NCI-H345 treated with DMSO at 0.1 percent for 48 hours (cell line): ENCODE measurements around the gene LCN1.

ENCODE experiments used
- DNase-seq: peaks from one replicate; lab custom pipeline; 2025; ENCODE audit not compliant: unreplicated experiment; lab: John Stamatoyannopoulos, UW

Gene LCN1

GRCh38 chr9:135565636-135566035 is 44.4 kb downstream of the LCN1 start:
- DNase-seq: no peak

DNA sequence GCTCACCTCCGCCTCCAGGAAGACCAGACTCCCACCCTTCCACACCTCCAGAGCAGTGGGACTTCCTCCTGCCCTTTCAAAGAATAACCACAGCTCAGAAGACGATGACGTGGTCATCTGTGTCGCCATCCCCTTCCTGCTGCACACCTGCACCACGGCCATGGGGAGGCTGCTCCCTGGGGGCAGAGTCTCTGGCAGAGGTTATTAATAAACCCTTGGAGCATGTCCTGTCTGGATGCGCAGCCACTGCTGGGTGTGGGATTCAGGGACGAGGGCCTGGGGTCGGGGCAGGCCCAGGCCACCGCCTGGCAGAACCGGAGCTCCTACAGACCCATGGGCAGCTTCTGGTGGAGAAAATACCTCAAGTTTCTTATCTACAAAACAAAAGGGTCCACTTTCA is 45.3 kb downstream of the LCN1 start:
- no peak for DNase-seq

DNA sequence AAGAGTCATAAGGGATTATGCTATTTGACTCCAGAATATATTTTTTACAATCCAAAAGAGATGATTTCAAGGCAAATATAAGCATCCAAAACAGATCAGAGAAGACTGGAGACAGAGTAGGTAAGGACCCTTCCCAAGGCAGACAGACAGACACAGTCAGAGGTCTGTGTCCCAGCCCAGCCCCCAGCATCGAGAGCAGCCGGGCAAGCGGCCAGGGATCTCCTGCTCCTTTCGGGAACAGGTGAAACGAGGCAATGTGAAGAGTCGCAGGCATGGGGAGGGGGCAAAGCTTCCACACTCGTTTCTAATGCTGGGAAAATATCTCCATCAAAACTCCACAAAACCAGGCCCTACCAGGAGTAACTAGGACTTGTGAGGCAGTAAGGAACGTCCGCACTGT is 46.1 kb downstream of the LCN1 start:
- peak; percentile 26 for DNase-seq

- DNase-seq: no peak
Measured at GRCh38 chr9:135568026-135568425, 46.8 kb downstream of the LCN1 start.

GRCh38 chr9:135570456-135570855 is 49.2 kb downstream of the LCN1 start:
- no peak for DNase-seq

- DNase-seq: no peak
Measured at GRCh38 chr9:135572233-135572632, 51.0 kb downstream of the LCN1 start.

DNA sequence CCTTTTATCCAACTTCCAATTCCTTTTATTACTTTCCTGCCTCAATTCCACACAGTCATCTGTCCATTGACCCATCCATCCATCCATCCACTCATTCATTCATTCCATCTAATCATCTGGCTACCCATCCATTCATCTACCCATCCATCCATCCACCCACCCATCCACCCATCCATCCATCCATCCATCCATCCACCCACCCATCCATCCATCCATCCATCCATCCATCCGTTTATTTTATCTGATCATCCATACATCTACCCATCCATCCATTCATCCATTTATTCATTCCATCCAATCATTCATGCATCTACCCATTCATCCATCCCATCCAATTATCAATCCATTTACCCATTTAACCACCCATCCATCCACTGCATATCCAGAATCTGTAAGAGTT is 51.9 kb downstream of the LCN1 start:
- DNase-seq: no peak

DNA sequence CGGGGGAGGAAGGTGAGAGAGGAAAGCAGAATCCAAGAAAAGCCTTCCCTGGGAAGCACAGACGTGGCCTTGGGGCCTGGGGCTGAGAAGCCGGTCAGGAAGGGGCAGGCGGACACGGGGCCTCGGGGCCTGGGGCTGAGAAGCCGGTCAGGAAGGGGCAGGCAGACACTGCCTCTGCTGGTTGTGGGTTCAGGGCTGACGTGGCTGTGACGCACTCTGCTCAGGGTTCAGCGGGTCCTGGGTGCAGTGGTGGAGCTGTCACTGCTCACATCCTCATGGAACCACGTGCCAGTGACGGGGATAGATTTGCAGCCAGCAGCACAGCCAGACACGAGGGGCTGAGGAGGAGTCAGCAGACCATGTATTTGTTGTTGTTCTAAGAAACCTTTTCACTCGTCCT is 53.1 kb downstream of the LCN1 start:
- no peak for DNase-seq

GRCh38 chr9:135574943-135575342 is 53.7 kb downstream of the LCN1 start:
- DNase-seq: no peak
